CD4-positive, alpha-beta T cell treated with Interleukin-12 subunit alpha and Interleukin-12 subunit beta, for 1 hour (primary cell): ENCODE measurements around the gene CD34.
"Not testable (repeated sequence)": the region's sequence is repeated elsewhere in the genome, so short reads cannot be mapped to it uniquely, and the experiment has no call there.

Experiments used
- DNase-seq: peaks from one replicate; pipeline ENCODE4 v3.0.0-alpha.2; 2020

Gene CD34

GRCh38 chr1:207925969-207926368 lies 15.0 kb upstream of the CD34 start:
- not testable (repeated sequence) for DNase-seq

- no peak for DNase-seq
Measured at GRCh38 chr1:207925210-207925609, 14.3 kb upstream of the CD34 start.

- DNase-seq = no peak
Measured at GRCh38 chr1:207923561-207923960, 12.6 kb upstream of the CD34 start.

- no peak for DNase-seq
Measured at GRCh38 chr1:207923121-207923520, 12.2 kb upstream of the CD34 start.

GRCh38 chr1:207922554-207922953 lies 11.6 kb upstream of the CD34 start:
- no peak for DNase-seq

- no peak for DNase-seq
Measured at GRCh38 chr1:207921321-207921720, 10.4 kb upstream of the CD34 start.

- no peak for DNase-seq
Measured at GRCh38 chr1:207920444-207921021, 9.6 kb upstream of the CD34 start.

GRCh38 chr1:207919523-207920170 lies 8.7 kb upstream of the CD34 start:
- DNase-seq = no peak

GRCh38 chr1:207918581-207918980 lies 7.7 kb upstream of the CD34 start:
- no peak for DNase-seq

GRCh38 chr1:207918011-207918410 lies 7.1 kb upstream of the CD34 start:
- no peak for DNase-seq

GRCh38 chr1:207917080-207917479 lies 6.2 kb upstream of the CD34 start:
- no peak for DNase-seq

GRCh38 chr1:207913951-207914350 lies 3.0 kb upstream of the CD34 start:
- DNase-seq = no peak

GRCh38 chr1:207911856-207912760 lies 1.2 kb upstream of the CD34 start:
- no peak for DNase-seq

- DNase-seq = no peak
Measured at GRCh38 chr1:207909687-207910086, 1.2 kb downstream of the CD34 start.

GRCh38 chr1:207908107-207908734 lies 2.7 kb downstream of the CD34 start:
- no peak for DNase-seq

- no peak for DNase-seq
Measured at GRCh38 chr1:207904391-207904790, 6.5 kb downstream of the CD34 start.

- DNase-seq = no peak
Measured at GRCh38 chr1:207903767-207904166, 7.2 kb downstream of the CD34 start.

GRCh38 chr1:207903053-207903452 lies 7.9 kb downstream of the CD34 start:
- no peak for DNase-seq

- no peak for DNase-seq
Measured at GRCh38 chr1:207902566-207902965, 8.4 kb downstream of the CD34 start.

GRCh38 chr1:207901041-207901653 lies 9.8 kb downstream of the CD34 start:
- DNase-seq = no peak

- no peak for DNase-seq
Measured at GRCh38 chr1:207898836-207899235, 12.1 kb downstream of the CD34 start.

GRCh38 chr1:207898260-207898659 lies 12.7 kb downstream of the CD34 start:
- DNase-seq = no peak

- DNase-seq = no peak
Measured at GRCh38 chr1:207897188-207897587, 13.7 kb downstream of the CD34 start.
